Measurements from ENCODE around the gene RASSF6.

DNA sequence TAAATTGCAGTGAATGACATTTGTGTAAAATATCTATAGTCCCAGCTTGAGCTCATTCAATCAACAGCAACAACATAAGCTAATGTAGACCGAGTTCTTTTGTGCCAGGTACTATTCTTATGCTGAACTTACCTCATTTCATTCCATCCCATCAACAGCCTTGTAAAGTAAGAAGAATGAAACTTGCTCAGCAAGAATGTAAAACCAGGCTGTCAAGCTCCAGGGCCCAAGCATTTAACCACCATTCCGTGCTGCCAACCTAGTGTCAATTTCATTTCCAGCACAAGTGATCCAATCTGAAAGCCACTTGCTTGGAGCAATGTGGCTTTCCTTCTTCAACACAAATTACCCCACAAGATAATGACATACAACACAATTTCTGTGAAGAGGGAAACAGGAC, 36.6 kb downstream of the RASSF6 start:
- TF ChIP-seq POLR2AphosphoS5 (IDR thresholded peaks at IDR 0.05; ENCODE audit: low read depth, low read length) (no peak), TAF1 (IDR thresholded peaks at IDR 0.05; ENCODE audit: borderline replicate concordance, insufficient read depth, low read length) (no peak), SIN3A (IDR thresholded peaks at IDR 0.05; ENCODE audit: borderline replicate concordance, insufficient read depth, low read length) (no peak), FOXP2 (optimal IDR thresholded peaks at IDR 0.05; ENCODE audit: borderline replicate concordance, extremely low read depth, extremely low read length, insufficient read depth) (no peak)
- TF ChIP-seq, protein P1, sequence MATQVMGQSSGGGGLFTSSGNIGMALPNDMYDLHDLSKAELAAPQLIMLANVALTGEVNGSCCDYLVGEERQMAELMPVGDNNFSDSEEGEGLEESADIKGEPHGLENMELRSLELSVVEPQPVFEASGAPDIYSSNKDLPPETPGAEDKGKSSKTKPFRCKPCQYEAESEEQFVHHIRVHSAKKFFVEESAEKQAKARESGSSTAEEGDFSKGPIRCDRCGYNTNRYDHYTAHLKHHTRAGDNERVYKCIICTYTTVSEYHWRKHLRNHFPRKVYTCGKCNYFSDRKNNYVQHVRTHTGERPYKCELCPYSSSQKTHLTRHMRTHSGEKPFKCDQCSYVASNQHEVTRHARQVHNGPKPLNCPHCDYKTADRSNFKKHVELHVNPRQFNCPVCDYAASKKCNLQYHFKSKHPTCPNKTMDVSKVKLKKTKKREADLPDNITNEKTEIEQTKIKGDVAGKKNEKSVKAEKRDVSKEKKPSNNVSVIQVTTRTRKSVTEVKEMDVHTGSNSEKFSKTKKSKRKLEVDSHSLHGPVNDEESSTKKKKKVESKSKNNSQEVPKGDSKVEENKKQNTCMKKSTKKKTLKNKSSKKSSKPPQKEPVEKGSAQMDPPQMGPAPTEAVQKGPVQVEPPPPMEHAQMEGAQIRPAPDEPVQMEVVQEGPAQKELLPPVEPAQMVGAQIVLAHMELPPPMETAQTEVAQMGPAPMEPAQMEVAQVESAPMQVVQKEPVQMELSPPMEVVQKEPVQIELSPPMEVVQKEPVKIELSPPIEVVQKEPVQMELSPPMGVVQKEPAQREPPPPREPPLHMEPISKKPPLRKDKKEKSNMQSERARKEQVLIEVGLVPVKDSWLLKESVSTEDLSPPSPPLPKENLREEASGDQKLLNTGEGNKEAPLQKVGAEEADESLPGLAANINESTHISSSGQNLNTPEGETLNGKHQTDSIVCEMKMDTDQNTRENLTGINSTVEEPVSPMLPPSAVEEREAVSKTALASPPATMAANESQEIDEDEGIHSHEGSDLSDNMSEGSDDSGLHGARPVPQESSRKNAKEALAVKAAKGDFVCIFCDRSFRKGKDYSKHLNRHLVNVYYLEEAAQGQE (IDR thresholded peaks at IDR 0.05; ENCODE audit: insufficient read depth in 1 of 2, low read depth in 2 of 2, low read length in 2 of 2), result no peak
